Testis (tissue), 3 donors: Measurements from ENCODE around the gene PSMB7. TPM values are rescaled to one million over a fixed set of nuclear protein-coding genes. Genes with fewer than 3 reads are reported as not detected.

Source experiments
- DNase-seq: peaks from one replicate; pipeline ENCODE4 v3.0.0-alpha.2; 2019
- H3K27ac ChIP-seq, 2 donors: fragments of 200-600 bp; sonication (generic); one replicate each; pipeline ENCODE4 v1.5.1; 2019
- H3K27me3 ChIP-seq: fragments of 200-600 bp; sonication (generic); one replicate; pipeline ENCODE4 v1.5.1; 2019
- H3K36me3 ChIP-seq: fragments of 200-600 bp; sonication (generic); one replicate; pipeline ENCODE4 v1.5.1; 2017; ENCODE audit warnings: low read depth; ENCODE audit errors: missing control alignments
- H3K4me1 ChIP-seq: fragments of 200-600 bp; sonication (generic); one replicate; pipeline ENCODE4 v1.5.1; 2019
- H3K4me3 ChIP-seq, 2 donors: fragments of 200-600 bp; sonication (generic); one replicate each; pipeline ENCODE4 v1.5.1; 2017 to 2019
- H3K9me3 ChIP-seq: fragments of 200-600 bp; sonication (generic); one replicate; pipeline ENCODE4 v1.5.1; 2017
- POLR2A ChIP-seq: fragments of 450-650 bp; IDR thresholded peaks from one replicate; pipeline ENCODE4 v1.6.1; 2017; ENCODE audit warnings: antibody characterized with exemption, mild to moderate bottlenecking, moderate library complexity
- WGBS, 2 donors: methylation state at CpG; one replicate each; pipeline ENCODE4 v1.1.5; 2018; 5-methylcytosine and 5-hydroxymethylcytosine counted together
- intact Hi-C: fragments of 100-400 bp; cut with DNase I; formaldehyde crosslinking; loops from one replicate; pipeline ENCODE4 v1.15.1; 2023; ENCODE audit warnings: low total_unique reads
- polyA plus RNA-seq: library from polyadenylated mRNA; stranded (reverse); fragments of 350-450 nt; fragmentation: Illumina TruSeq; extraction: RNeasy Lipid Tissue Mini Kit (QIAGEN cat#74804); gene quantifications from one replicate; pipeline ENCODE4 v1.2.3, GENCODE V29; 2014; ENCODE audit warnings: low read depth, low replicate concordance; ENCODE audit not compliant: insufficient read depth
- total RNA-seq, 2 donors: library from RNA; depleted of rRNA; stranded (reverse); fragments of >200 nt; gene quantifications; one replicate each; pipeline ENCODE4 v1.2.3, GENCODE V29; 2016
- TF ChIP-seq, protein P1 (sequence below), 3 experiments: fragments of 450-650 bp in 2 of 3; fragments of 200-600 bp in 1 of 3; sonication (generic) in 1 of 3; IDR thresholded peaks; one replicate each; pipeline ENCODE4 v1.5.1; 2016 to 2019; ENCODE audit warnings: antibody characterized with exemption in 3 of 3, mild to moderate bottlenecking in 2 of 3, moderate library complexity in 1 of 3

The PSMB7 gene
- total and polyA plus RNA-seq, 3 donors from 2014 or later: 156 to 310 (median 188) TPM

DNA sequence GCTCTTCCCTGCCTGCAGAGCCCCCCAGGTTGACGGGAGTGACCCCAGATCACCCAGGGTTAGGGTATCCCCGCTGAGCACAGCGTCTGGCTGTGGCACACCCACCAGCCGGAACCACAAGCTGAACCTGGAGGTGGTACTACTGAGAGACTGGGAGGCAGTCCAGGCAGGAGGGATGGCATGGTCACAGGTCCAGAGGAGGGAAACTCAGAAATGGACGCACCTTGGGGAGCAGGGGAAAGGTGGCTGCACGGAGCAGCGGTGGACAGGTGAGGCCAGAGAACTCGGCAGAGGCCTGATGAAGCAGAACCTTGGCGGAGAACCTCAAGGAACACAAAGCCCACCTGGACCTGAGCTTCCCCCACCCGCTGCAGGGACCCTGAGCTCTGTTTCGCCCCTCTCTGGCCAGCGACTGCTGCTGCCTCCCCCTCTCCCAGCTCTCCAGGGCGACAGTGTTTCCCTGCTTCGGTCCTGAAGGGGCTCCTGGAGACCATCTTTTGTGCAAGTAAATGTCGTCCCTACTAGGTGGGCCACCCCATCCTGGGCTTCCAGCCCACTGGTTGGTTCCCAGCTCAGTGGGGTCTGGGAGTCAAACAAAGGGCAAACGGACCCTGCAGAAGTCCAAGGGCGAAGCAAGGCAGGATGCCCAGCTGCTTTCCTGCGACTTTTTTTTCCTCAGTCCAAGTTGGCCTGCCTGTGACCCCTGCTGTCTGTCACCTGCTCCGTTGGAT, 35.9 kb upstream of the PSMB7 start:
- no peak for DNase-seq
- Histone ChIP-seq H3K9me3 (no peaks in the 10 kb centered on the region), H3K27me3 (no peaks in the 10 kb centered on the region), H3K4me3 (no peak overlapping the region), H3K36me3 (no peaks in the 10 kb centered on the region), H3K4me1 (peaks cover 16% of the 10 kb centered on the region), H3K27ac (no peak overlapping the region)
- intact Hi-C loops: no loop called here
- TF ChIP-seq, protein P1, sequence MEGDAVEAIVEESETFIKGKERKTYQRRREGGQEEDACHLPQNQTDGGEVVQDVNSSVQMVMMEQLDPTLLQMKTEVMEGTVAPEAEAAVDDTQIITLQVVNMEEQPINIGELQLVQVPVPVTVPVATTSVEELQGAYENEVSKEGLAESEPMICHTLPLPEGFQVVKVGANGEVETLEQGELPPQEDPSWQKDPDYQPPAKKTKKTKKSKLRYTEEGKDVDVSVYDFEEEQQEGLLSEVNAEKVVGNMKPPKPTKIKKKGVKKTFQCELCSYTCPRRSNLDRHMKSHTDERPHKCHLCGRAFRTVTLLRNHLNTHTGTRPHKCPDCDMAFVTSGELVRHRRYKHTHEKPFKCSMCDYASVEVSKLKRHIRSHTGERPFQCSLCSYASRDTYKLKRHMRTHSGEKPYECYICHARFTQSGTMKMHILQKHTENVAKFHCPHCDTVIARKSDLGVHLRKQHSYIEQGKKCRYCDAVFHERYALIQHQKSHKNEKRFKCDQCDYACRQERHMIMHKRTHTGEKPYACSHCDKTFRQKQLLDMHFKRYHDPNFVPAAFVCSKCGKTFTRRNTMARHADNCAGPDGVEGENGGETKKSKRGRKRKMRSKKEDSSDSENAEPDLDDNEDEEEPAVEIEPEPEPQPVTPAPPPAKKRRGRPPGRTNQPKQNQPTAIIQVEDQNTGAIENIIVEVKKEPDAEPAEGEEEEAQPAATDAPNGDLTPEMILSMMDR (IDR thresholded peaks at IDR 0.05): no peak
- TF ChIP-seq POLR2A: no peak
- WGBS, 2 donors: 36 to 41% methylated on average over 12 to 19 of the region's 19 CpGs

DNA sequence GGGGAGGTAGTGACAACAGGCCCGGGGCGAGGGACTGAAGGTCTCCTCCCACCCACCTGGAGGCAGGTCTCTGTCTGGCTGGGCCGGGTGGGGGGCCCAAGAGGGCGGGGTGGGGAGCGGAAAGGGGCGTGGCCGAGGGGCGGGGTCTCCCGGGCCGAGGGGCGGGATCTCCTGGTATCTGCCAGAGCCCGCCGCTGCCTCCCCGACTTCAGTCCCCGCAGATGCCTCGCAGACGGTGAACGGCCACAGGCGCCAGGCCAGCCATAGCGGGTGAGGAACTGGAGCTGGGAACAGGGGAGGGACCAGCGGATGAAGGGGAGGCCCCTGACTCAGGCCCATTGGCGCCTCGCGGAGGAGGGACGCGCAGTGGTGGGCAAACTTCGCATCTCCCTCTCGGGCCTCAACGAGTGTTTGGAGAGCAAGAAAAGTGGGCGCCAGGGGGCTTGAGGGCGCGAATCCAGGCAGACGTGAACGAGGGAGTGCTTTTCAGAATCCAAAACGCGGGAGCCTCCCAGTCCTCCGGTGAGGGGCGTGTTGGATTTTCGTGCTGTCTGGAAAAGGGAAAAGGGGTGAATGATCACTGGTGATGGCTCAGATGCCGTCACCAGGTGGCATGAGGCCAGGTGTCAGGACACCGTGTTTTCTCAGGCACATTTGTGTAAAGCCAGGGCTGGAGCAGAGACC, 35.1 kb upstream of the PSMB7 start, which contains the start of gene ADGRD2:
ADGRD2 (plus strand) TSS at position 211 of the 684 bp plus-strand sequence. CDS start 1,216 bp downstream, outside the sequence.
- Histone ChIP-seq H3K9me3 (no peaks in the 10 kb centered on the region), H3K27ac (no peak within 1 kb of the TSS), H3K4me3 (peak within 1 kb of the TSS in 1 of 2 donors; percentile 27), H3K4me1 (peaks cover 16% of the 10 kb centered on the region), H3K36me3 (no peaks in the 10 kb centered on the region), H3K27me3 (no peaks in the 10 kb centered on the region)
- DNase-seq: peak; percentile 63
- TF ChIP-seq POLR2A: no peak
- TF ChIP-seq, protein P1 (IDR thresholded peaks at IDR 0.05): no peak
- WGBS, 2 donors: 1 to 2% methylated on average over 13 to 33 of the region's 41 CpGs
- intact Hi-C loops: no loop called here

DNA sequence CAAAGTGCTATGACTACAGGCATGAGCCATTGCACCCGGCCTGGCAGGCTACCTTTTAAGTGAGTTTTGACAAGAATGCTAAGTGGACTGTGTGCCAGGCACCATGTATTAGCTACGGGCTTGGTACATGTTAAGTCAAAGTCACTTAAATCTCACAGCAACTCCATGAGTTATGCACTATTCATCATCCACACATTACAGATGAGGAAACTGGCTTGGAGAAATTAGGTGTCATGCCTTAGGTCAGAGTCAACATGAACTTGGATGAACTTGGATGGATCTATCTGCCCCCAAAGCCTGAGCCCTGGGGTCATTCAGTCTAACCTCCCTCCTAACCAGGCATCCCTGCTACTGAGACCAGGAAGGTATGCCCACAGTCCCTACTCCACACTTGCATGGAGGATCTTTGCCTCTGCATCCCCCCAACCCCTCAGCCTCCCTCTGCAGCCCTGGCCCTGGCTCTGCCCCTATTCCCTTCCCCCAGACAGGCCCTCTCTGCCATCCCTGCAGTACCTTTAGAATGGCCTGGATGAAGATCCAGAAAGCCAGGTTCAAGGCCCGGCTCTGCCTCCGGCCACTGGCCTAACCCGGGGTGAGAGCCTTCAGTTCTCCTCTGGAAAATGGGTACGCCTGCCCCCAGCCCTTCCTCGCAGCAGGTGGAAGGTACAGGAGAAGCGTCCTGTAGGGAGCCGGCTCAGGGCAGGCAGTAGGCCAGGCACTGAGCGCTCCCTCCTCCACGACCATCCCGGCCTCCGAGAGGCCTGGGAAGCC, 34.3 kb upstream of the PSMB7 start:
- H3K4me1 ChIP-seq: peaks cover 16% of the 10 kb centered on the region
- intact Hi-C loops: no loop called here
- H3K27me3 ChIP-seq: no peaks in the 10 kb centered on the region
- no peak for TF ChIP-seq POLR2A
- TF ChIP-seq, protein P1 (IDR thresholded peaks at IDR 0.05): no peak
- no peaks in the 10 kb centered on the region for H3K36me3 ChIP-seq
- no peak for DNase-seq
- WGBS, 2 donors: 53 to 88% methylated on average over 8 to 13 of the region's 13 CpGs
- H3K27ac ChIP-seq: no peak overlapping the region
- peak overlapping the region in 1 of 2 donors; percentile 27 for H3K4me3 ChIP-seq
- no peaks in the 10 kb centered on the region for H3K9me3 ChIP-seq

DNA sequence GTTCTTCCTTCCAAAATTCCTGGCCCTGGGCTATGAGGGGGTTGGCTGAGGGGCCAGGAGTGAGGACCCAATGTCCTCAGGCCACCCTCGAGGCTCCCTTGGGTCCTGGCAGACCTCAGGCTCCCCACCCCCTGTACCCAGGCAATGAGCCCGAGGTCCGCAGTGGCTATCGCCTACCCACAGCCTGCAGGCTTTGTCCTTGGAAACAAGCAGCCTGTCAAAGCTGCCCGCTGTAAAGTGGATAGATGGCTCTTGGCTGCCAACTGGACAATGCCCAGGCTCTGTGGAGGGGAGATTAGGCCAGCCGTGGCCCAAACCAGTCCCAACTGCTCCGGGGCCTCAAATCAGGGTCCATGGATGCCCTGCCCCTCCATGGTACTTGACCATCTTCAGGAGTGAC, 32.8 kb upstream of the PSMB7 start:
- Histone ChIP-seq H3K4me1 (peaks cover 16% of the 10 kb centered on the region), H3K9me3 (no peaks in the 10 kb centered on the region), H3K27ac (no peak overlapping the region), H3K4me3 (no peak overlapping the region), H3K27me3 (no peaks in the 10 kb centered on the region), H3K36me3 (no peaks in the 10 kb centered on the region)
- TF ChIP-seq POLR2A: no peak
- TF ChIP-seq, protein P1 (IDR thresholded peaks at IDR 0.05): no peak
- peak; percentile 54 for DNase-seq
- intact Hi-C loops: no loop called here
- WGBS, 2 donors: 46 to 57% methylated on average over 4 to 7 of the region's 7 CpGs
